Kidney (tissue), 14 donors: Measurements from ENCODE around the gene UNG. TPM values are rescaled to one million over a fixed set of nuclear protein-coding genes. Genes with fewer than 3 reads are reported as not detected.

Source experiments
- DNase-seq, 5 donors: peaks; one replicate each; pipeline ENCODE4 v3.0.0-alpha.2; 2013 to 2020
- FAIRE-seq: peaks from 2 replicates; lab custom pipeline; 2012; peaks lifted over from hg19 to GRCh38; lab: Jason Lieb, UNC
- H3K27ac ChIP-seq, 2 donors: one replicate each; pipeline ENCODE4 v1.7.0; 2013; ENCODE audit warnings: low read depth in 2 of 2, low read length in 2 of 2, inconsistent platforms in 1 of 2
- H3K27me3 ChIP-seq: one replicate; pipeline ENCODE4 v1.7.1; 2013; ENCODE audit warnings: low read length, inconsistent platforms; ENCODE audit not compliant: control insufficient read depth, insufficient read depth
- H3K36me3 ChIP-seq, 3 donors: one replicate each; pipeline versions ENCODE4 v1.7.0 to v1.7.1; 2013; ENCODE audit warnings: low read length in 3 of 3, control low read depth in 1 of 3, inconsistent platforms in 1 of 3; ENCODE audit not compliant: insufficient read depth in 3 of 3, control insufficient read depth in 2 of 3
- H3K4me1 ChIP-seq, 3 donors: one replicate each; pipeline versions ENCODE4 v1.7.0 to v1.7.1; 2013; ENCODE audit warnings: low read length in 3 of 3, inconsistent platforms in 1 of 3, low read depth in 1 of 3; ENCODE audit not compliant: control insufficient read depth in 2 of 3, insufficient read depth in 2 of 3
- H3K4me3 ChIP-seq, 3 donors: one replicate each; pipeline versions ENCODE4 v1.7.0 to v1.8.1; 2013; ENCODE audit warnings: low read length in 3 of 3, control low read depth in 1 of 3, inconsistent platforms in 1 of 3
- H3K9ac ChIP-seq, 3 donors: one replicate each; pipeline versions ENCODE4 v1.7.0 to v1.7.1; 2013; ENCODE audit warnings: low read length in 3 of 3, control low read depth in 1 of 3, inconsistent platforms in 1 of 3
- H3K9me3 ChIP-seq, 3 donors: one replicate each; pipeline versions ENCODE4 v1.7.0 to v1.7.1; 2013; ENCODE audit warnings: low read length in 3 of 3, control low read depth in 1 of 3, inconsistent platforms in 1 of 3; ENCODE audit not compliant: control insufficient read depth in 2 of 3, insufficient read depth in 1 of 3
- CTCF ChIP-seq: IDR thresholded peaks from 3 replicates; pipeline ENCODE4 v1.5.1; 2012; ENCODE audit warnings: mild to moderate bottlenecking, moderate library complexity, borderline replicate concordance; ENCODE audit not compliant: insufficient read depth; ENCODE audit errors: extremely low read depth
- intact Hi-C: fragments of 100-400 bp; cut with DNase I; formaldehyde crosslinking; loops from one replicate; pipeline ENCODE4 v1.11.1; 2022
- polyA plus RNA-seq: library from polyadenylated mRNA; stranded (reverse); fragments of 350-450 nt; fragmentation: Illumina TruSeq; extraction: RNeasy Lipid Tissue Mini Kit (QIAGEN cat#74804); gene quantifications from one replicate; pipeline ENCODE4 v1.2.3, GENCODE V29; 2014; ENCODE audit warnings: low read depth, low replicate concordance; ENCODE audit not compliant: insufficient read depth
- total RNA-seq: library from RNA; stranded (reverse); fragmentation: NEBNext Ultra II Directional; extraction: Animal tissue kit (Norgen Biotek cat#: 25700); gene quantifications from one replicate; pipeline ENCODE4 v1.2.1, GENCODE V29; 2021
- donor health status: control.
- donor health status: control.
- donor health status: control.
- donor health status: control.
- donor health status: control.
- donor health status: DM: yes; HTN: yes; CAD: no.
- donor health status: Normal renal cell carcinoma (clear cell type).

UNG gene
- total and polyA plus RNA-seq, 2 donors from 2014 or later = 24.9 to 30.3 TPM

GRCh38 chr12:109069307-109070271 lies 27.8 kb upstream of the UNG start:
- Histone ChIP-seq H3K4me1 (peaks cover 0 to 9% (median 2%) of the 10 kb centered on the region in 3 donors), H3K36me3 (peaks cover 15 to 50% (median 19%) of the 10 kb centered on the region in 3 donors), H3K27ac (peak overlapping the region in 1 of 2 donors; percentile 23), H3K9me3 (no peaks in the 10 kb centered on the region), H3K9ac (no peak overlapping the region), H3K4me3 (no peak overlapping the region), H3K27me3 (no peaks in the 10 kb centered on the region)
- intact Hi-C loops = no loop called here
- no peak for DNase-seq
- no peak for TF ChIP-seq CTCF
- FAIRE-seq = no peak

DNA sequence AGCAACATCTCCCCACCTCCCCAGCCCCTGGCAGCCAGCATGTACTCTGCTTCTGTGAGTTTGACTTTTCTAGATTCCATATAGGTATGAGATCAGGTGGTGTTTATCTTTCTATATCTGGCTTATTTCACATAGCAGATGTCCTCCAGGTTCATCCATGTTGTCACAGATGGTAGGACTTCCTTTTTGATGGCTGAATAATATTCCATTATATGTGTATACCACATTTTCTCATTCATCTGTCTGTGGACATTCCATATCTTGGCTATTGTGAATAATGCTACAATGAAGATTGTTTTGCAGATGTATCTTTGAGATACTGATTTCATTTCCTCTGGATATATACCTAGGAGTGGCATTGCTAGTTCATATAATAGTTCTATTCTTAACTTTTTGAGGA lies 22.5 kb upstream of the UNG start:
- intact Hi-C loops = no loop called here
- H3K9me3 ChIP-seq = no peaks in the 10 kb centered on the region
- no peak for TF ChIP-seq CTCF
- H3K27me3 ChIP-seq = no peaks in the 10 kb centered on the region
- peaks cover 13 to 39% (median 16%) of the 10 kb centered on the region in 3 donors for H3K36me3 ChIP-seq
- no peak overlapping the region for H3K9ac ChIP-seq
- no peak overlapping the region for H3K27ac ChIP-seq
- FAIRE-seq = no peak
- no peak overlapping the region for H3K4me3 ChIP-seq
- no peak for DNase-seq
- no peaks in the 10 kb centered on the region for H3K4me1 ChIP-seq

DNA sequence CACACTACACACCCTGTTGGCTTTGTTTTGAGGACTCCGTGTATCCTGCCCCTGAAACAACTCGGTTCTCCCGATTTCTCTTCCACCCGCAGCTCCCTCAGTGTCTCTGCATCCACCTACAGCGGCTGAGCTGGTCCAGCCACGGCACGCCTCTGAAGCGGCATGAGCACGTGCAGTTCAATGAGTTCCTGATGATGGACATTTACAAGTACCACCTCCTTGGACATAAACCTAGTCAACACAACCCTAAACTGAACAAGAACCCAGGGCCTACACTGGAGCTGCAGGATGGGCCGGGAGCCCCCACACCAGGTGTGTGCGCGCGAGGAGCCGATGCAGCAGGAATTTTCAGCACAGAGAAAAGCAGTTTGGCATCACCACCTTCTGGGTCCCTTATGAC lies 14.6 kb upstream of the UNG start:
- no peak for FAIRE-seq
- intact Hi-C loops = no loop called here

More for the DNA sequence above, 14.6 kb upstream of the UNG start:
- DNase-seq = no peak
- H3K27ac ChIP-seq = no peak overlapping the region
- H3K9me3 ChIP-seq = no peaks in the 10 kb centered on the region
- H3K4me1 ChIP-seq = peaks cover 0 to 3% (median 3%) of the 10 kb centered on the region in 3 donors
- H3K9ac ChIP-seq = no peak overlapping the region
- H3K4me3 ChIP-seq = no peak overlapping the region
- no peak for TF ChIP-seq CTCF
- H3K27me3 ChIP-seq = no peaks in the 10 kb centered on the region
- peaks cover 10 to 48% (median 26%) of the 10 kb centered on the region in 3 donors for H3K36me3 ChIP-seq
